GM23248 (cell line): ENCODE data around the gene ZDHHC24.

Experiments used
- EZH2 ChIP-seq: fragments of 200-600 bp; sonication (generic); IDR thresholded peaks from 2 replicates; pipeline ENCODE4 v1.6.1; 2018; ENCODE audit warnings: antibody characterized with exemption, mild to moderate bottlenecking; ENCODE audit not compliant: insufficient read depth, poor library complexity, severe bottlenecking
- EZH2phosphoT487 ChIP-seq: fragments of 200-600 bp; sonication (generic); IDR thresholded peaks from 2 replicates; pipeline ENCODE4 v1.6.1; 2018; ENCODE audit warnings: antibody characterized with exemption, moderate library complexity, mild to moderate bottlenecking, low read depth; ENCODE audit not compliant: insufficient read depth

DNA sequence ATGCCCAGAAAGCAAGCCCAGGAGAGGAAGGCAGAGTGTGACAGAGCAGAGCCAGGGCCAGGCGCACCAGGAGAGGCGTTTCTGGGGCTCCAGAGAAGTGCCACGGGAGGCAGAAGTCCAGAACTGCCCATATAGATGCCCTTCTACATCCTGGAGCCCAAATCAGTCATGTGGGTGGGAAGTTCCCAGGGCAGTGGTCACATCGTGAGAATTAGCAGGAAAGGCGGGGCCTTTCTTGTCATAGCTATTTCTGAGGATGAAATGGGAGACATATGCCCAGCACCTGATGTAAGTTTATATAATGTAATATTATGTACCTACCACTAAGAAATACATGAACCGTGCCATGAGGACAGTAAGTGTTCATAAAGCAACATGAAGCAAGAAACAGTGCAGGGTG, 13.1 kb downstream of the ZDHHC24 start:
- no peak for TF ChIP-seq EZH2
- TF ChIP-seq EZH2phosphoT487, result no peak
